Stomach (tissue), 9 donors: ENCODE results near the gene S100P. TPM values are rescaled to one million over a fixed set of nuclear protein-coding genes. Genes with fewer than 3 reads are reported as not detected.
A peak's percentile ranks its signal among the peaks of the same experiment; 100 is the strongest.

ENCODE experiments used
- DNase-seq, 2 donors: peaks; one replicate each; pipeline versions ENCODE4 v3.0.0 to v3.0.0-alpha.2; 2013 to 2019
- H3K27ac ChIP-seq, 5 donors: fragments of 200-600 bp in 4 of 5; sonication (generic) in 4 of 5; one replicate each; pipeline ENCODE4 v1.5.1; 2013 to 2019; ENCODE audit warnings: mild to moderate bottlenecking in 1 of 5, moderate library complexity in 1 of 5
- H3K27me3 ChIP-seq, 3 donors: fragments of 200-600 bp; sonication (generic); one replicate each; pipeline ENCODE4 v1.5.1; 2017 to 2019; ENCODE audit warnings: mixed run types in 1 of 3
- H3K36me3 ChIP-seq, 4 donors: fragments of 200-600 bp; sonication (generic); 1 replicate in 3 of 4; 2 replicates in 1 of 4; pipeline ENCODE4 v1.5.1; 2016 to 2019
- H3K4me1 ChIP-seq, 4 donors: fragments of 200-600 bp; sonication (generic); one replicate each; pipeline ENCODE4 v1.5.1; 2016 to 2019
- H3K4me3 ChIP-seq, 4 donors: fragments of 200-600 bp; sonication (generic) in 3 of 4; one replicate each; pipeline ENCODE4 v1.5.1; 2016 to 2019; ENCODE audit warnings: mild to moderate bottlenecking in 1 of 4
- H3K9me3 ChIP-seq, 4 donors: fragments of 200-600 bp; sonication (generic); one replicate each; pipeline ENCODE4 v1.5.1; 2016 to 2019
- CTCF ChIP-seq, 7 experiments: fragments of 450-650 bp in 4 of 7; fragments of 200-600 bp in 3 of 7; sonication (generic) in 3 of 7; IDR thresholded peaks; one replicate each; pipeline ENCODE4 v1.5.1; 2016 to 2019; ENCODE audit warnings: antibody characterized with exemption in 7 of 7, control low read depth in 2 of 7, mild to moderate bottlenecking in 1 of 7
- EP300 ChIP-seq: sonication (generic); formaldehyde crosslinking; IDR thresholded peaks from one replicate; pipeline ENCODE4 v1.6.1; 2017; ENCODE audit warnings: antibody characterized with exemption
- POLR2A ChIP-seq, 4 donors: fragments of 450-650 bp; IDR thresholded peaks; one replicate each; pipeline ENCODE4 v1.6.1; 2016; ENCODE audit warnings: antibody characterized with exemption in 4 of 4, control low read depth in 2 of 4, mild to moderate bottlenecking in 1 of 4, moderate library complexity in 1 of 4
- POLR2AphosphoS5 ChIP-seq, 3 donors: sonication (generic); formaldehyde crosslinking; IDR thresholded peaks; one replicate each; pipeline ENCODE4 v1.6.1; 2016; ENCODE audit warnings: antibody characterized with exemption in 3 of 3
- WGBS, 5 donors: extraction: QIAGEN DNeasy Blood & Tissue Kit in 3 of 5; methylation state at CpG; one replicate each; pipeline versions ENCODE4 v1.1.5 to v1.1.7; 2013 to 2018; 5-methylcytosine and 5-hydroxymethylcytosine counted together
- intact Hi-C: fragments of 100-400 bp; cut with DNase I; formaldehyde crosslinking; loops from one replicate; pipeline ENCODE4 v1.15.1; 2023; ENCODE audit warnings: low total_unique reads
- polyA plus RNA-seq, 3 donors: library from polyadenylated mRNA; stranded (reverse); fragments of 200-250 nt; gene quantifications; one replicate each; pipeline ENCODE4 v1.2.3, GENCODE V29; 2013
- total RNA-seq, 5 donors: library from RNA; depleted of rRNA; stranded (reverse); fragments of >200 nt; gene quantifications; one replicate each; pipeline versions ENCODE4 v1.1.0 to v1.2.3, GENCODE V29; 2014 to 2016
- donor health status: healthy with polysubstance abuse.
- donor health status: Bipolar disorder and iron deficiency.
- donor health status: healthy.

Gene S100P
- total and polyA plus RNA-seq, 8 donors = 3.1 to 2,173 (median 142) TPM; not detected in 1

DNA sequence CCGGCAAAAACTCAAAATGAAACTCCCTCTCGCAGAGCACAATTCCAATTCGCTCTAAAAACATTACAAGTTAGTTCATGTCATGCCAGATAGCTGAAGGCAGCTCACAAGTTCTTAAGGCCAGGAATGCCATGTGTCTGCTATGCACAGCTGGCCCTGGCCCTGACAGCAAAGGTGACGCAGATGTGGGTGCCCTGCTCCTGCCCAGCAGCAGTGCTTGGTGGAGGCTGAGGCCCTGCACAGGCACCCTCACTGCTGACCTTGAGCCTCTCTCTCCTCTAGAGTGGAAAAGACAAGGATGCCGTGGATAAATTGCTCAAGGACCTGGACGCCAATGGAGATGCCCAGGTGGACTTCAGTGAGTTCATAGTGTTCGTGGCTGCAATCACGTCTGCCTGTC, 2.9 kb downstream of the S100P start:
- no peaks in the 10 kb centered on the region for H3K9me3 ChIP-seq
- H3K27ac ChIP-seq = peak overlapping the region; percentile 38 to 89 (median 79)
- intact Hi-C loops = no loop called here
- no peaks in the 10 kb centered on the region for H3K27me3 ChIP-seq
- TF ChIP-seq POLR2A (IDR thresholded peaks at IDR 0.05) (no peak), POLR2AphosphoS5 (IDR thresholded peaks at IDR 0.05) (peak in 1 of 3 donors; percentile 2)
- peaks cover 16 to 43% (median 35%) of the 10 kb centered on the region in 4 donors for H3K4me1 ChIP-seq
- 61 to 80% (median 70%) methylated on average over 8 of the region's 8 CpGs for WGBS, 5 donors
- peaks cover 0 to 20% (median 18%) of the 10 kb centered on the region in 4 donors for H3K36me3 ChIP-seq
- peak in 1 of 2 donors; percentile 61 for DNase-seq
- peak overlapping the region in 2 of 4 donors; percentile 39 to 50 for H3K4me3 ChIP-seq

DNA sequence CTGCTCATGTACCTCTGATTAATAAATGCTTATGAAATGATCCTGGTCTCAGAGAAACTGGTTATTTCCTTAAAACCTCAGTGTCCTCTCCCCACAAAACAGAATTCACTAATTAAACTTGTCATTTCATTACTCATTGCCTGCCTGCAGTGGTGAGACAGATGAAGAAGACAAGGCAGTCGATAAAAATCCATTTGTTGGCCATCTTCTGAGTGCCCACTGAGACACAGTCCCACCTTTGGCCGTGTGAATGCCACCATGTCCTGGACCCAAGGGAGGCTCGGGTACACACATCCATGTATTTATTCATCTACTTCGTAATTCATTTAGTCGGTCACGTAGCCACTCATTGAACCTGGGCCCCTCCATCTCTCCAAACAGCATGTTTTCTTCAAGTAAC, 3.5 kb downstream of the S100P start:
- Histone ChIP-seq H3K9me3 (no peaks in the 10 kb centered on the region), H3K4me3 (no peak overlapping the region), H3K27me3 (no peaks in the 10 kb centered on the region), H3K27ac (peak overlapping the region; percentile 29 to 89 (median 79)), H3K36me3 (peaks cover 0 to 20% (median 18%) of the 10 kb centered on the region in 4 donors), H3K4me1 (peaks cover 16 to 43% (median 35%) of the 10 kb centered on the region in 4 donors)
- intact Hi-C loops = no loop called here
- peak in 1 of 2 donors; percentile 69 for DNase-seq
- 92 to 96% (median 96%) methylated on average over 6 of the region's 6 CpGs for WGBS, 5 donors
- TF ChIP-seq POLR2AphosphoS5 (IDR thresholded peaks at IDR 0.05) (no peak), CTCF (IDR thresholded peaks at IDR 0.05) (no peak), EP300 (no peak), POLR2A (IDR thresholded peaks at IDR 0.05) (no peak)

DNA sequence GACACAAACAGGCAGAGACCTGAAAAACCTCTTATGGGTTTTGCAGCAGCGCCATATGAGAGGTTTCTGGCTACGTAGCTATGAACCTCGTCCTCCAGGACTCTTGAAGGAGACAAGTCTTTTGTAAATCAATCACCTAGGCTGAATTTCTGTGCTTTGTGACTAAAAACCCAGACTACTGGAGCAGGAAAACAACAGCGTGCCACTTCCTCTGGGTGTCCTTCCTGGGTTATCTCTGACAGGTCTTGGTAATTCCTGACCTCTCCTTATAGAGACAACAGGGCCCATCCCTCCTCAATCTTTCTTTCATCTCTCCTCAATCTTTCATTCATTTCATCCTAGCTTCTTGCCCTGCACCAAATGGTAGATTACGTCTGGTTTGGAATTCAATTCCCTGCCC, 5.7 kb downstream of the S100P start:
- H3K27me3 ChIP-seq = no peaks in the 10 kb centered on the region
- 62 to 90% (median 68%) methylated on average over 5 of the region's 5 CpGs for WGBS, 5 donors
- no peak overlapping the region for H3K27ac ChIP-seq
- H3K4me1 ChIP-seq = peaks cover 21 to 38% (median 32%) of the 10 kb centered on the region in 4 donors
- intact Hi-C loops = no loop called here
- TF ChIP-seq POLR2A (IDR thresholded peaks at IDR 0.05) (no peak), CTCF (IDR thresholded peaks at IDR 0.05) (no peak), EP300 (no peak), POLR2AphosphoS5 (IDR thresholded peaks at IDR 0.05) (no peak)
- no peaks in the 10 kb centered on the region for H3K9me3 ChIP-seq
- DNase-seq = no peak
- no peak overlapping the region for H3K4me3 ChIP-seq
- peaks cover 0 to 33% (median 27%) of the 10 kb centered on the region in 4 donors for H3K36me3 ChIP-seq

DNA sequence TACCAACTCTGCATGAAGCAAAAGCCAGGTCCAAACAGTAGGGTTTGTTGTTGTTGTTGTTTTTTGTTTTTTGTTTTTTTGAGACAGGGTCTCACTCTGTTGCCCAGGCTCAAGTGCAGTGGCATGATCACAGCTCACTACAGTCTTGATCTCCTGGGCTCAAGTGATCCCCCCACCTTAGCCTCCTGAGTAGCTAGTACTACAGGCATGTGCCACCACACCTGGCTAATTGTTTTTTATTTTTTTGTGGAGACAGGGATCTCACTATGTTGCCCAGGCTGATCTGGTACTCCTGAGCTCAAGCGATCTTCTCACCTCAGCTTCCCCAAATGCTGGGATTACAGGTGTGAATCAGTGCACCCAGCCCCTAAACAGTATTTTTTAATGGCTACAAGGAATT, 6.2 kb downstream of the S100P start:
- intact Hi-C loops = no loop called here

More for the DNA sequence above, 6.2 kb downstream of the S100P start:
- Histone ChIP-seq H3K27ac (no peak overlapping the region), H3K9me3 (no peaks in the 10 kb centered on the region), H3K4me3 (no peak overlapping the region), H3K27me3 (no peaks in the 10 kb centered on the region), H3K4me1 (peaks cover 21 to 40% (median 34%) of the 10 kb centered on the region in 4 donors), H3K36me3 (peaks cover 0 to 33% (median 27%) of the 10 kb centered on the region in 4 donors)
- DNase-seq = no peak
- 94 to 100% (median 95%) methylated on average over 1 of the region's 1 CpG for WGBS, 5 donors
- no peak for TF ChIP-seq POLR2A (IDR thresholded peaks at IDR 0.05)
- TF ChIP-seq CTCF (IDR thresholded peaks at IDR 0.05) = no peak
- TF ChIP-seq EP300 = no peak
- TF ChIP-seq POLR2AphosphoS5 (IDR thresholded peaks at IDR 0.05) = no peak
